HEK293T (cell line): ENCODE data around the gene UTS2R.

ENCODE experiments used
- CTCF ChIA-PET: fragments of 350-600 bp; formaldehyde crosslinking; extraction: SDS; loops from one replicate; lab custom pipeline; 2021; ENCODE audit warnings: antibody characterized with exemption, inconsistent platforms; lab: Yijun Ruan, JAX
- POLR2A ChIA-PET: fragments of 350-600 bp; formaldehyde crosslinking; extraction: SDS; loops from one replicate; lab custom pipeline; 2020; ENCODE audit warnings: antibody characterized with exemption, inconsistent platforms; lab: Yijun Ruan, JAX
- DNase-seq: peaks from one replicate; pipeline ENCODE4 v3.0.0; 2012; ENCODE audit warnings: mixed read lengths; ENCODE audit errors: extremely low spot score
- ARNT ChIP-seq: fragments of 450-650 bp; IDR thresholded peaks from 2 replicates; pipeline ENCODE4 v1.6.1; 2017; ENCODE audit warnings: mild to moderate bottlenecking
- BHLHE40 ChIP-seq: fragments of 450-650 bp; IDR thresholded peaks from 2 replicates; pipeline ENCODE4 v1.6.1; 2016; ENCODE audit warnings: mild to moderate bottlenecking, moderate library complexity, borderline replicate concordance
- CTBP1 ChIP-seq: fragments of 450-650 bp; IDR thresholded peaks from 2 replicates; pipeline ENCODE4 v1.6.1; 2016; ENCODE audit warnings: borderline replicate concordance
- ELF4 ChIP-seq: fragments of 450-650 bp; IDR thresholded peaks from 2 replicates; pipeline ENCODE4 v1.6.1; 2017; ENCODE audit warnings: antibody characterized with exemption
- FOXA1 ChIP-seq: fragments of 450-650 bp; IDR thresholded peaks from 2 replicates; pipeline ENCODE4 v1.6.1; 2016; ENCODE audit warnings: mild to moderate bottlenecking
- FOXK2 ChIP-seq: fragments of 450-650 bp; IDR thresholded peaks from 2 replicates; pipeline ENCODE4 v1.6.1; 2016; ENCODE audit warnings: mild to moderate bottlenecking
- FOXM1 ChIP-seq: fragments of 450-650 bp; IDR thresholded peaks from 2 replicates; pipeline ENCODE4 v1.6.1; 2017; ENCODE audit warnings: mild to moderate bottlenecking, borderline replicate concordance
- HDGF ChIP-seq: fragments of 450-650 bp; IDR thresholded peaks from 2 replicates; pipeline ENCODE4 v1.6.1; 2017; ENCODE audit warnings: antibody characterized with exemption, borderline replicate concordance
- L3MBTL2 ChIP-seq: fragments of 450-650 bp; conservative IDR thresholded peaks from 2 replicates; pipeline ENCODE4 v1.6.1; 2016; ENCODE audit warnings: mild to moderate bottlenecking
- LEF1 ChIP-seq: fragments of 450-650 bp; IDR thresholded peaks from 2 replicates; pipeline ENCODE4 v1.6.1; 2017; ENCODE audit warnings: mild to moderate bottlenecking, borderline replicate concordance
- NFRKB ChIP-seq: fragments of 450-650 bp; IDR thresholded peaks from 2 replicates; pipeline ENCODE4 v1.6.1; 2016; ENCODE audit warnings: mild to moderate bottlenecking, moderate library complexity
- SP1 ChIP-seq: fragments of 450-650 bp; IDR thresholded peaks from 2 replicates; pipeline ENCODE4 v1.6.1; 2017
- SUZ12 ChIP-seq: fragments of 450-650 bp; IDR thresholded peaks from 2 replicates; pipeline ENCODE4 v1.6.1; 2016; ENCODE audit warnings: mild to moderate bottlenecking
- TARDBP ChIP-seq: fragments of 450-650 bp; IDR thresholded peaks from 2 replicates; pipeline ENCODE4 v1.6.1; 2016
- ZNF384 ChIP-seq: fragments of 450-650 bp; IDR thresholded peaks from 2 replicates; pipeline ENCODE4 v1.6.1; 2016
- TF ChIP-seq, protein P1 (sequence below): fragments of 450-650 bp; IDR thresholded peaks from 2 replicates; pipeline ENCODE4 v1.6.1; 2016

UTS2R gene

DNA sequence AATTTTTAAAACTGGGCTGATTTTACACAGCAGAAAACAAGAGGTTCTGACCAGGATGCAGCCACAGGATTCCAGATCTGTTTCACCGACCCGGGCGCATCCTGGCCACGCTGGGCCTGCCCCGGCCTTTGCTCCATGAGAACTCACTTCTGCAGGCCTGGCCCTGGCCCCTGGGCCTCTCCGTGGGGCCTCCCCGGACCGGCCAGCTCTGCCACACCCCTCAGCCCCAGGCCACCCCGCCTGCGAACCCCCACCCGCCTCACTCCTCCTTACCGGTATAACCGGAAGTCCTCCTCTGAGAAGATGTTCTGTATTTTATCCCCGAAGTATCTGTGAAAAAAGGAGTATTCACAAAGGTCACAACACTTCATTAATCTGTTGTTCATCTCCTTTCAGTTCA, 33.5 kb downstream of the UTS2R start:
- ChIA-PET CTCF (no interaction called here), POLR2A (no interaction called here)
- DNase-seq: no peak
- no peak for TF ChIP-seq FOXM1
- TF ChIP-seq NFRKB: no peak
- TF ChIP-seq HDGF: no peak
- TF ChIP-seq FOXA1: no peak
- no peak for TF ChIP-seq SP1
- TF ChIP-seq, protein P1, sequence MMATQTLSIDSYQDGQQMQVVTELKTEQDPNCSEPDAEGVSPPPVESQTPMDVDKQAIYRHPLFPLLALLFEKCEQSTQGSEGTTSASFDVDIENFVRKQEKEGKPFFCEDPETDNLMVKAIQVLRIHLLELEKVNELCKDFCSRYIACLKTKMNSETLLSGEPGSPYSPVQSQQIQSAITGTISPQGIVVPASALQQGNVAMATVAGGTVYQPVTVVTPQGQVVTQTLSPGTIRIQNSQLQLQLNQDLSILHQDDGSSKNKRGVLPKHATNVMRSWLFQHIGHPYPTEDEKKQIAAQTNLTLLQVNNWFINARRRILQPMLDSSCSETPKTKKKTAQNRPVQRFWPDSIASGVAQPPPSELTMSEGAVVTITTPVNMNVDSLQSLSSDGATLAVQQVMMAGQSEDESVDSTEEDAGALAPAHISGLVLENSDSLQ: no peak
- TF ChIP-seq LEF1: no peak
- TF ChIP-seq ELF4: no peak
- TF ChIP-seq L3MBTL2: no peak
- no peak for TF ChIP-seq CTBP1
- TF ChIP-seq ZNF384: no peak
- no peak for TF ChIP-seq TARDBP
- no peak for TF ChIP-seq ARNT
- TF ChIP-seq BHLHE40: no peak
- TF ChIP-seq SUZ12: no peak
- no peak for TF ChIP-seq FOXK2

DNA sequence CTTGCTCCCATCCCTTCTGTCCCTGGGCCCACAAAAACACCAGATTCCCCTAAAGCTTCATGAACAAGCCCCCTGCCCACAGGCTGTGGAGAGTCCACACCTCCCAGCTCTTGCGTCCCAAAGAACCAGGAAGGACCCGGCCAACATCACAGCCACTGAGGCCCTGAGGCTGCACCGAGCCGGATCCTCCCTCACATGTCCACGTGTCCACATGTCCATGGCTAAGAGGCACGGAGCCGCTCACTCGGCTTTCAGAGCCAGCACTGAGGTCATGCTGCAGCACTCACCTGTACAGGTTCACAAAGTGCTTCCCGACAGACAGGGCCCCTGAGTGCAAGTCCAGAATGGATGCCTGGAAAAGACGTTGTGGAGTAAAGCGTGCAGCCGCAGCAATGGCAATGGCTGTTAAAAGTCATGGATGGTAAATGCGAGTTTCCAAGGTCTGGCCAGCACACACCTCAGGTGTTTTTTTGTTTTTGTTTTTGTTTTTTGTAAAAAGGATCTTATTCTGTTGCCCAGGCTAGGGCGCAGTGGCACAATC, 34.6 kb downstream of the UTS2R start:
- POLR2A ChIA-PET: no interaction called here
- DNase-seq: no peak
- CTCF ChIA-PET: no interaction called here
- TF ChIP-seq SP1: no peak
- no peak for TF ChIP-seq L3MBTL2
- no peak for TF ChIP-seq SUZ12
- no peak for TF ChIP-seq ELF4
- TF ChIP-seq BHLHE40: no peak
- TF ChIP-seq, protein P1: no peak
- no peak for TF ChIP-seq LEF1
- TF ChIP-seq ZNF384: no peak
- TF ChIP-seq CTBP1: no peak
- TF ChIP-seq ARNT: no peak
- no peak for TF ChIP-seq TARDBP
- no peak for TF ChIP-seq FOXK2
- TF ChIP-seq NFRKB: no peak
- TF ChIP-seq FOXA1: no peak
- TF ChIP-seq FOXM1: no peak
- TF ChIP-seq HDGF: no peak

DNA sequence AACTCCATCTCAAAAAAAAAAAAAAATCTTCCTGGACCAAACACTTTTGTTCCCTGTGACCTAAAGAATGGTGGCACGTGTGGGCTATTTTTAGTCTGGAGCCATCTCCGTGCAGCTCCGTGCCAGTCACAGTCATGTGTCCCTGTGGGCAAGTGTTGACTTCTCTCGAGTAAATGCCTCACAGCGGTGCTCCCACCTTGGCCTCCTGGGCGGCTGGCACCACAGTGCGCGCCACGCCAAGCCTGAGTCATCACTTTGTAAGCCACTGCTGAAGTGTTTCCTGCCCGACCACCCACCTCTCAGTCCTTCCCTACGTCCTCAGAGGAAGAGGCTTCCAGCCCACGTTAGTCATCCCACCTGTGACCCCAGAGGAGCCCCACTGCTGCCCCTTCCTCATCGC, 35.7 kb downstream of the UTS2R start:
- CTCF ChIA-PET: no interaction called here
- no peak for TF ChIP-seq ELF4
- DNase-seq: no peak
- POLR2A ChIA-PET: no interaction called here

DNA sequence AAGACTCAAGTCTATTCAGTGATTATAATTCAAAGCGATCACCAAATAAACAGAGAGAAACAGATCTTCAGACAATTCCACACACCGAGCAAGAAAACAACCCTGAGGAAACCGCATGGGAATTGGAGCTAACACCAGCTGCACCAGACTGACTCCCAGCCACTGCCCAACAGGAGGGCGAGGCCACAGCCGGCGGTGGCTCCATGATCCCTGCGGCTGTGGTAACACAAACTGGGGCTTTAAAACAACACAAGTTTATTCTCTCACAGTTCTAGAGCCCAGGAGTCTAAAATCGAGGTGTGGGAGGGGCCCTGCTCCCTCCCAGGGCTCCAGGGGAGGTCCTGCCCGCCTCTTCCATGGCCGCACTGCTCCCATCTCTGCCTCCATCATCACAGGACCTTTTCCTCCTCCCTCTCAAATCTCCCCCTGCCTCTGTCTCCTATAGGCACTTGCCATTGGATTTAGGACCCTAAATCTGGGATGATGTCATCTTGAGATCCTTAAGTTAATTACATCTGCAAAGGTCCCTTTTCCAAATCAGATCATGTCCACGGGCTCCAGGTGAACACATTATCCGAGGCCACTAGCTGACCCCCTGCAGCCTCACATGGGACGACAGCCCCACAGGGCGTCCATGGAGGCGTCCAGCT, 36.8 kb downstream of the UTS2R start:
- ChIA-PET POLR2A (no interaction called here), CTCF (no interaction called here)
- DNase-seq: no peak
- no peak for TF ChIP-seq LEF1
- TF ChIP-seq CTBP1: no peak
- TF ChIP-seq BHLHE40: no peak
- no peak for TF ChIP-seq ZNF384
- TF ChIP-seq, protein P1: no peak
- no peak for TF ChIP-seq L3MBTL2
- no peak for TF ChIP-seq SP1
- no peak for TF ChIP-seq SUZ12
- TF ChIP-seq FOXA1: no peak
- no peak for TF ChIP-seq ELF4

DNA sequence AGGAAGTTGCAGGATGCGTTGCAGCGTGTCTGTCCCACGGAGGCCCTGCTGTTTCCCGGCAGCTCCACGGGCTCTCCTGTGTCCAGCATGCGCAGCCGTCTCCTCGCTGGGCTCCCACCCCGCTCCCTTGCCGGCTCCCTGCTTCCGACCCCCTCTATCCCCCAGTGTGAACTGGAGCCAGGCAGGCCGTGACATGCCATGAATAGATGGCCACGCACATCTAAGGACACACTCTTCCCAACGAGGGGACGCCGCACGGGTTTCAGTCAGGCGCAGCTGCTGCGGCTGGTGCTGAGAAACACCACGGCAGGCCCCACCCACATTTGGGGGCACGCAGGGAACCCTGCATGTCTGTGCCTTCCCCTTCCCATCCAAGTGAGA, 37.4 kb downstream of the UTS2R start:
- TF ChIP-seq, protein P1: no peak
- TF ChIP-seq NFRKB: no peak
- no peak for TF ChIP-seq BHLHE40
- no peak for TF ChIP-seq HDGF
- TF ChIP-seq FOXK2: no peak
- no peak for TF ChIP-seq ELF4
- no peak for TF ChIP-seq FOXM1
- no peak for TF ChIP-seq SP1
- TF ChIP-seq TARDBP: no peak
- no peak for TF ChIP-seq CTBP1
- POLR2A ChIA-PET: no interaction called here
- no peak for DNase-seq
- CTCF ChIA-PET: interaction anchor here (0.7 kb wide), 1 partner anchor 173 kb away, joined by 3 read pairs; no protein-coding TSS in a partner anchor
